HepG2 (cell line): ENCODE results near the gene DUS1L. TPM values are rescaled to one million over a fixed set of nuclear protein-coding genes. Genes with fewer than 3 reads are reported as not detected.

Experiments
- DDIT3 ChIP-seq: sonication (generic); formaldehyde crosslinking; IDR thresholded peaks from 2 replicates; pipeline ENCODE4 v1.4.0; 2020; ENCODE audit warnings: mild to moderate bottlenecking, missing genetic modification reagents
- FOXC1 ChIP-seq: sonication (generic); formaldehyde crosslinking; IDR thresholded peaks from 2 replicates; pipeline ENCODE4 v1.8.0; 2022; ENCODE audit warnings: mild to moderate bottlenecking, missing genetic modification reagents, borderline replicate concordance
- FOXP4 ChIP-seq: sonication (generic); formaldehyde crosslinking; IDR thresholded peaks from 2 replicates; pipeline ENCODE4 v1.4.0; 2020; ENCODE audit warnings: missing genetic modification reagents
- GATAD1 ChIP-seq: IDR thresholded peaks from 2 replicates; pipeline ENCODE4 v1.6.1; 2016; ENCODE audit warnings: missing genetic modification reagents, missing compliant biosample characterization
- GFI1 ChIP-seq: sonication (generic); formaldehyde crosslinking; IDR thresholded peaks from 2 replicates; pipeline ENCODE4 v1.5.0; 2020; ENCODE audit warnings: missing genetic modification reagents, mild to moderate bottlenecking, borderline replicate concordance
- GMEB2 ChIP-seq: IDR thresholded peaks from 2 replicates; pipeline ENCODE4 v1.6.1; 2016; ENCODE audit warnings: missing biosample characterization, missing genetic modification reagents, low read depth
- HNF1B ChIP-seq: sonication (generic); formaldehyde crosslinking; IDR thresholded peaks from 2 replicates; pipeline ENCODE4 v1.5.1; 2020; ENCODE audit warnings: mild to moderate bottlenecking, moderate library complexity, missing genetic modification reagents
- JUN ChIP-seq: sonication (generic); formaldehyde crosslinking; IDR thresholded peaks from 2 replicates; pipeline ENCODE4 v1.4.0; 2020; ENCODE audit warnings: mild to moderate bottlenecking, missing genetic modification reagents
- KDM2A ChIP-seq: sonication (generic); formaldehyde crosslinking; IDR thresholded peaks from 2 replicates; pipeline ENCODE4 v1.4.0; 2020; ENCODE audit warnings: low read depth, missing genetic modification reagents, borderline replicate concordance
- KLF12 ChIP-seq: sonication (generic); formaldehyde crosslinking; IDR thresholded peaks from 2 replicates; pipeline ENCODE4 v1.4.0; 2020; ENCODE audit warnings: missing genetic modification reagents, borderline replicate concordance
- PBX2 ChIP-seq: IDR thresholded peaks from 2 replicates; pipeline ENCODE4 v1.6.1; 2016; ENCODE audit warnings: control low read depth
- PHF21A ChIP-seq: sonication (generic); formaldehyde crosslinking; IDR thresholded peaks from 2 replicates; pipeline ENCODE4 v1.5.0; 2020; ENCODE audit warnings: mild to moderate bottlenecking, missing genetic modification reagents
- SALL2 ChIP-seq: sonication (generic); formaldehyde crosslinking; IDR thresholded peaks from 2 replicates; pipeline ENCODE4 v1.8.1; 2023; ENCODE audit warnings: mild to moderate bottlenecking, missing genetic modification reagents, inconsistent platforms
- SCMH1 ChIP-seq: sonication (generic); formaldehyde crosslinking; IDR thresholded peaks from 2 replicates; pipeline ENCODE4 v1.9.0; 2021; ENCODE audit warnings: missing genetic modification reagents, mild to moderate bottlenecking, borderline replicate concordance
- SMYD3 ChIP-seq: sonication (generic); formaldehyde crosslinking; IDR thresholded peaks from 2 replicates; pipeline ENCODE4 v1.8.1; 2023; ENCODE audit warnings: mild to moderate bottlenecking, missing genetic modification reagents
- SP2 ChIP-seq: sonication (generic); formaldehyde crosslinking; IDR thresholded peaks from 2 replicates; pipeline ENCODE4 v1.5.1; 2020; ENCODE audit warnings: mild to moderate bottlenecking, missing genetic modification reagents
- SRSF1 ChIP-seq: fragments of 200-400 bp; formaldehyde crosslinking; optimal IDR thresholded peaks from 2 replicates; pipeline ENCODE3; 2017; ENCODE audit warnings: mild to moderate bottlenecking, low read depth, low read length, moderate library complexity
- STAT5B ChIP-seq: sonication (generic); formaldehyde crosslinking; IDR thresholded peaks from 2 replicates; pipeline ENCODE4 v1.4.0; 2020; ENCODE audit warnings: missing genetic modification reagents
- SUZ12 ChIP-seq: fragments of 150-350 bp; IDR thresholded peaks from 2 replicates; pipeline ENCODE4 v1.6.1; 2014; ENCODE audit warnings: low read depth, low read length
- TBL1XR1 ChIP-seq: fragments of 150-350 bp; IDR thresholded peaks from 2 replicates; pipeline ENCODE4 v1.6.1; 2014; ENCODE audit warnings: borderline replicate concordance, low read length; ENCODE audit not compliant: partially characterized antibody
- WIZ ChIP-seq: sonication (generic); formaldehyde crosslinking; IDR thresholded peaks from 2 replicates; pipeline ENCODE4 v1.5.1; 2020; ENCODE audit warnings: mild to moderate bottlenecking, missing genetic modification reagents
- ZC3H4 ChIP-seq: sonication (generic); formaldehyde crosslinking; IDR thresholded peaks from 2 replicates; pipeline ENCODE4 v1.4.0; 2020; ENCODE audit warnings: missing genetic modification reagents, borderline replicate concordance
- ZNF335 ChIP-seq: sonication (generic); formaldehyde crosslinking; IDR thresholded peaks from 2 replicates; pipeline ENCODE4 v1.4.0; 2020; ENCODE audit warnings: missing genetic modification reagents
- ZNF766 ChIP-seq: sonication (generic); formaldehyde crosslinking; IDR thresholded peaks from 2 replicates; pipeline ENCODE4 v1.5.0; 2020; ENCODE audit warnings: missing genetic modification reagents, borderline replicate concordance
- polyA plus RNA-seq, 8 experiments: library from polyadenylated mRNA; depleted of rRNA in 3 of 8; stranded (reverse) in 7 of 8; unstranded in 1 of 8; fragments of >200 nt; fragmentation: Illumina TruSeq in 4 of 8; extraction: Trizol in 4 of 8; gene quantifications; 2 replicates each; pipeline versions ENCODE4 v1.2.1 to v1.2.3, GENCODE V29; 2011 to 2016; ENCODE audit warnings: low read depth in 4 of 8, missing spikeins in 1 of 8, mixed read lengths in 1 of 8; ENCODE audit not compliant: insufficient read depth in 1 of 8
- total RNA-seq, 5 experiments: library from RNA; depleted of rRNA; stranded (reverse); fragments of >200 nt; fragmentation: Illumina TruSeq; extraction: Trizol; gene quantifications; 2 replicates each; pipeline ENCODE4 v1.2.3, GENCODE V29; 2016; ENCODE audit warnings: low read depth in 1 of 5

Gene DUS1L
- total and polyA plus RNA-seq, 2 of the 13 experiments (the other 11 are each of a cell fraction or from before 2014, with no cell fraction given) = 81.0 to 109 TPM

GRCh38 chr17:82098169-82098938 lies 32.8 kb upstream of the DUS1L start, which contains the start of gene FASN (continued):
- TF ChIP-seq FOXP4 (no peak), GATAD1 (CRISPR knock-in tag) (peak; percentile 32; the same call in 1 of the 2 replicates), FOXC1 (no peak; the same call in 1 of the 2 replicates), JUN (CRISPR knock-in tag) (no peak), HNF1B (no peak), GFI1 (CRISPR knock-in tag) (peak; percentile 27; the same call in 1 of the 2 replicates), SRSF1 (no peak), ZNF335 (CRISPR knock-in tag) (no peak), SCMH1 (no peak), STAT5B (no peak), PHF21A (no peak; the same call in 1 of the 2 replicates), PBX2 (CRISPR knock-in tag) (peak; percentile 76), KDM2A (peak; percentile 49; the same call in 1 of the 2 replicates), ZNF766 (CRISPR knock-in tag) (peak; percentile 91; the same call in 1 of the 2 replicates), ZC3H4 (peak; percentile 86; the same call in 1 of the 2 replicates), DDIT3 (CRISPR knock-in tag) (no peak), SP2 (peak; percentile 84), TBL1XR1 (peak; percentile 24), SMYD3 (CRISPR knock-in tag) (no peak), GMEB2 (CRISPR knock-in tag) (peak; percentile 10; the same call in 1 of the 2 replicates), KLF12 (peak; percentile 77), SALL2 (peak; percentile 89), WIZ (CRISPR knock-in tag) (no peak), SUZ12 (no peak)
